UCSD-AML1 (cell line): ENCODE results near the gene RABGAP1L.
"Not testable (repeated sequence)": the region's sequence is repeated elsewhere in the genome, so short reads cannot be mapped to it uniquely, and the experiment has no call there.

Source experiments
- DNase-seq: peaks from one replicate; lab custom pipeline; 2025; ENCODE audit not compliant: unreplicated experiment; lab: John Stamatoyannopoulos, UW

RABGAP1L gene

GRCh38 chr1:174839211-174839610, 679.9 kb downstream of the RABGAP1L start:
- DNase-seq: no peak

DNA sequence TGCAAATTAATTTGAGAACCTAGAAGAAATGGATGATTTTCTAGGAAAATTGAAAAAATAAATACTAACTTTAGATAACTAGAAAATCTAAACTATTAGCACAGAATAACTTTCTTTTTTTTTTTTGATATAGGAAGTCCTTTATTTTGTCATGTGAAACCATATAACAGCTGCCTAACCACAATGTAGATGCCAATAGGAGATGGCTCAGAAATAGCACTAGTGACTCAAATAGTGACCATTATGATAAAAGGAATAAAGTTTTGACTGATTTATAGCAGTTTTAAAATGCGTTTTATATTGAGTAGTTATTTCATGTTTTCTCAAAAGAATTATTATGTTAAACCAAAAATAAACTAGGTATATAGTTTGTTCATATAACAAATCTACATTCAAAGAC, 682.4 kb downstream of the RABGAP1L start:
- DNase-seq: no peak

DNA sequence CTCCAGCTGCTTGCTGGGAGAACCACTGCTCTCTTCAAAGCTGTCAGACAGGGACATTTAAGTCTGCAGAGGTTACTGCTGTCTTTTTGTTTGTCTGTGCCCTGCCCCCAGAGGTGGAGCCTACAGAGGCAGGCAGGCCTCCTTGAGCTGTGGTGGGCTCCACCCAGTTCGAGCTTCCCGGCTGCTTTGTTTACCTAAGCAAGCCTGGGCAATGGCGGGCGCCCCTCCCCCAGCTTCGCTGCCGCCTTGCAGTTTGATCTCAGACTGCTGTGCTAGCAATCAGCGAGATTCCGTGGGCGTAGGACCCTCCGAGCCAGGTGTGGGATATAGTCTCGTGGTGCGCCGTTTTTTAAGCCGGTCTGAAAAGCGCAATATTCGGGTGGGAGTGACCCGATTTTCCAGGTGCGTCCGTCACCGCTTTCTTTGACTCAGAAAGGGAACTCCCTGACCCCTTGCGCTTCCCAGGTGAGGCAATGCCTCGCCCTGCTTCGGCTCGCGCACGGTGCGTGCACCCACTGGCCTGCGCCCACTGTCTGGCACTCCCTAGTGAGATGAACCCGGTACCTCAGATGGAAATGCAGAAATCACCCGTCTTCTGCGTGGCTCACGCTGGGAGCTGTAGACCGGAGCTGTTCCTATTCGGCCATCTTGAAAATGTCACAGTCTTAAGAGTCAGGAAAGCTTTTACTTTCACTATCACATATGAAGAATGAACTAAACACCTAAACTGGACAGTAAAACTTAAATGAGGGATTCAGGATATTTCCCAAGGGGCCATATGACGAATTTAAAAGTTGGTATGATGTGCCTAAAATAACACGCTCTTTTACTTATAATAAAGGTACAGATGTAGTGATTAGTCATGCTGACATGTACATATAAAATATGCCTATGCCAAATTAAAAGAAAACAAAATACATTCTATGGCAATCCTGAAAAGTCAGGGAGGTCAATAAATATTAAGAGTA, 689.6 kb downstream of the RABGAP1L start:
- DNase-seq: not testable (repeated sequence)

DNA sequence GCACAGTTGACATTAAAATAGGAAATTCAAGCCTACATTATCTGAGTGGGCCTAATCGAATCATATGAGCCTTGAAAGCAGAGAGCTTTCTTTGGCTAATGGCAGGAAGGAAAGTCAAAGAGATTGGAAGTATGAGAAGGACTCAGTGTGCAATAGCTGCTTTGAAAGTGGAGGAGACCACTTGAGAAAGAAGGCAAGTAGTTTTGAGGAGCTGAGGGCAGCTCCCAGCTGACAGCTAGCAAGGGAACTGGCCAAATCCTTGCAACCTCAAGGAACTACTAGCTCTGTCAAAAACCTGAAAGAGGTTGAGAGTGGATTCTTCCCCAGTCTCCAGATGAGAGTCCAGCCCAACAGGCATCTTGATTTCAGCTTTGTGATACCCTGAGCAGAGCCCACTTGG, 691.4 kb downstream of the RABGAP1L start:
- DNase-seq: no peak

DNA sequence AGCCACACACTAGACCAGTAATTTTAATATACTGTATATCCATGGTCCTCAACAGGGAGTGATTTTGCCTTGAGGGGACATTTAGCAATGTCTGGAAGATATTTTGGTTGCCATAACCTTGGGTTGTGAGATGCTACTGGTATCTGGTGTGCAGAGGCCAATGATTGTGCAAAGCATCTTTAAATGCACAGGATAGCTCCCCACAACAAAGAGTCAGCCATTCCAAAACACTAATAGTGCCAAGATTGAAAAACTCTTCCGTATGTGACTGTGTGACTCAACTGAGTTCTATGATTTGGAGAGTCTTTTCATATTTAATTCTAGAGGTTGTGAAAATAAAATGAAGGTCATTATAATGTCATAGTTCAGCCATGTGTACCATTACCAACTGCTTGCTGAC, 699.0 kb downstream of the RABGAP1L start:
- no peak for DNase-seq

GRCh38 chr1:174870319-174870718, 711.0 kb downstream of the RABGAP1L start:
- no peak for DNase-seq

- no peak for DNase-seq
These were observed 712.6 kb downstream of the RABGAP1L start for GRCh38 chr1:174871886-174872285.

GRCh38 chr1:174872615-174873058, 713.3 kb downstream of the RABGAP1L start:
- no peak for DNase-seq

- DNase-seq: no peak
These were observed 715.2 kb downstream of the RABGAP1L start for GRCh38 chr1:174874331-174875053.

- DNase-seq: no peak
These were observed 716.0 kb downstream of the RABGAP1L start for GRCh38 chr1:174875306-174875705.

- no peak for DNase-seq
These were observed 717.9 kb downstream of the RABGAP1L start for GRCh38 chr1:174877208-174877673.

DNA sequence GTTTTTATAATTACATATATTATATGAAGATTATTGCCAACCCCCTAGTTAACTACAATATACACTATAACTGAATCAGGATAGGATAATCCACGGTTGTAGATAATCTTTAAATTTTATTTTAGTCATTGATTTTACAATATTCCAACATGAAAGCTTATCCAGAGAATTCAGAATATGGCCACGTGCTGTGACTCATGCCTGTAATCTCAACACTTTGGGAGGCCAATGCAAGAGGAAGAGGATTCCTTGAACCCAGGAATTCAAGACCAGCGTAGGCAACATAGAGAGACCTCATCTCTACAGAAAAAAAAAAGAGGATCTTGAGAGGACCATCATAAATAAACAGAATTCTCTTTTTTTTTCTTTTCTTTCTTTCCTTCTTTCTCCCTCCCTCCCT, 720.9 kb downstream of the RABGAP1L start:
- DNase-seq: no peak

GRCh38 chr1:174883409-174883808, 724.1 kb downstream of the RABGAP1L start:
- no peak for DNase-seq

GRCh38 chr1:174884038-174884437, 724.7 kb downstream of the RABGAP1L start:
- DNase-seq: no peak

DNA sequence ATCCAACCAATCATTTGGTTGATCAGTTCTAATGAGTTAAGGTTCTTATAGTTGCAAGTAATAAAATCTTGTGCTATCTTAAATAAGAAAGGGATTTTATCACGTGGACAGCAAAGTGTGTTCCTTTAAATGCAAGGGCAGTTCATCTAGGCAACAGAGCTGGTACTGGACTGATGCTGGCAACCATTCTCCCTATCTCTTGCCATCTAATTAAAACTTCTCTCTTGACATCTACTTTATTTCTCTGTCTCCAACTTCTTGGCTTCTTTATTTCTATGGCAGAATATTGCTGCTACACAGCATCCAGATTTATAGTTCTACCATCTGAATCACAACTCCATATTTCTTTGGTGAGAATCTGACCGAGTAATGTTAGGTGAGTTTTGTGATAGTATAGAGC, 725.2 kb downstream of the RABGAP1L start:
- DNase-seq: no peak

- no peak for DNase-seq
These were observed 730.7 kb downstream of the RABGAP1L start for GRCh38 chr1:174890024-174890423.

- no peak for DNase-seq
These were observed 732.7 kb downstream of the RABGAP1L start for GRCh38 chr1:174892016-174892415.

DNA sequence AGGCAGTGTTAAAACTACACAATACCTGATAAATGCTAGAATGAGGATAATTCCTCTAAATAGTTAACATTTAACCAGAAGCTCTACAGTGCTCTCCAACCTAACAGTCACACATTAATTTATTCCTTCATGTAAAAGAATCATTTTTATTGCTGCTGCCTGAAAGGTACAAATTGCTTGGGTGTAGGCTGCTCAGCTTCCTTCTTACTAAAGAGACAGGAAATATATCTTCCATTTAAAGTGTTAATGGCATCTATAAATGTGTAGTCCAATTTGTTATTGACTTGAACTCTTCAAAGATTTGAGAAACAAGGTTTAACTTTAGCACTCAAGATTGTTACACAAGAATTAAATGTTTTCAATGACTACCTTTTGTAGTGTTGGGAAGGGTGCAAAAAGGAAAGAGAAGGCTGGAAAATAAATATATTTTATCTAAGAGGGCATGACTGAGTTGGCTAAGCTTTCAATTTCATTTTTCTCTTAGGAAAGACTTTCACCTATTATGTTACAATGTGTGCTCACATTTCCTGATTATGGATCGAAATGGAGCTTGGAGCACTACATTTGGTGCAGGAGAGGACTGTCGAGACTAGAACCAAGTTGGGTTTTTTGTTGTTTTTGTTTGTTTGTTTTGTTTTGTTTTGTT, 734.9 kb downstream of the RABGAP1L start:
- DNase-seq: no peak

DNA sequence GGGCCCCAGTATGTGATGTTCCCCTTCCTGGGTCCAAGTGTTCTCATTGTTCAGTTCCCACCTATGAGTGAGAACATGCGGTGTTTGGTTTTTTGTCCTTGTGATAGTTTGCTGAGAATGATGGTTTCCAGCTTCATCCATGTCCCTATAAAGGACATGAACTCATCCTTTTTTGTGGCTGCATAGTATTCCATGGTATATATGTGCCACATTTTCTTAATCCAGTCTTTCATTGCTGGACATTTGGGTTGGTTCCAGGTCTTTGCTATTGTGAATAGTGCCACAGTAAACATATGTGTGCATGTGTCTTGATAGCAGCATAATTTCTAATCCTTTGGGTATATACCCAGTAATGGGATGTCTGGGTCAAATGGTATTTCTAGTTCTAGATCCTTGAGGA, 736.3 kb downstream of the RABGAP1L start:
- DNase-seq: not testable (repeated sequence)

GRCh38 chr1:174898102-174898797, 738.9 kb downstream of the RABGAP1L start:
- DNase-seq: no peak

GRCh38 chr1:174900317-174900716, 741.0 kb downstream of the RABGAP1L start:
- DNase-seq: no peak
